ENCODE results near the gene BLTP1. TPM values are rescaled to one million over a fixed set of nuclear protein-coding genes. Genes with fewer than 3 reads are reported as not detected.

Gene BLTP1
- polyA plus RNA-seq, 2 of the 4 experiments (the other 2 are of a cell fraction): 5.8 to 30.4 TPM

- DNase-seq (ENCODE audit: low read depth in 1 of 2, low spot score in 1 of 2) (no peak), ATAC-seq (no peak), FAIRE-seq (no peak)
- ChIA-PET CTCF (no interaction called here), POLR2A (no interaction called here)
- Histone ChIP-seq H3K9me3 (no peaks in the 10 kb centered on the region), H3K4me3 (no peak overlapping the region), H3K4me1 (no peaks in the 10 kb centered on the region), H3K4me2 (no peak overlapping the region), H3K27ac (no peak overlapping the region)
- TF ChIP-seq HES2 (IDR thresholded peaks at IDR 0.05): no peak
- no peak for TF ChIP-seq POLR2A (IDR thresholded peaks at IDR 0.05; ENCODE audit: low read length)
- TF ChIP-seq KDM1A (IDR thresholded peaks at IDR 0.05; ENCODE audit: low read depth): no peak
- TF ChIP-seq EP300 (IDR thresholded peaks at IDR 0.05): no peak
- TF ChIP-seq RARB (CRISPR knock-in tag; IDR thresholded peaks at IDR 0.05): no peak
- TF ChIP-seq MYC (IDR thresholded peaks at IDR 0.05; ENCODE audit: borderline replicate concordance, low read length): no peak
- no peak for TF ChIP-seq RAD21 (conservative IDR thresholded peaks at IDR 0.05 in 1 of 2, IDR thresholded peaks at IDR 0.05 in 1 of 2)
- no peak for TF ChIP-seq REST (IDR thresholded peaks at IDR 0.05)
- TF ChIP-seq HOXB5 (CRISPR knock-in tag; IDR thresholded peaks at IDR 0.05): no peak
- no peak for TF ChIP-seq RNF2 (IDR thresholded peaks at IDR 0.05; ENCODE audit: borderline replicate concordance, low read depth)
- TF ChIP-seq ELK1 (IDR thresholded peaks at IDR 0.05; ENCODE audit: low read depth, low read length): no peak
- no peak for TF ChIP-seq ZFP36 (IDR thresholded peaks at IDR 0.05; ENCODE audit: borderline replicate concordance, partially characterized antibody)
- no peak for TF ChIP-seq RCOR1 (IDR thresholded peaks at IDR 0.05; ENCODE audit: low read depth, low read length)
- no peak for TF ChIP-seq ZNF302 (CRISPR knock-in tag; IDR thresholded peaks at IDR 0.05)
- TF ChIP-seq EHMT2 (IDR thresholded peaks at IDR 0.05; ENCODE audit: low read depth): no peak
- no peak for TF ChIP-seq CHD2 (IDR thresholded peaks at IDR 0.05; ENCODE audit: low read length, partially characterized antibody)
- TF ChIP-seq HOXB13 (CRISPR knock-in tag; IDR thresholded peaks at IDR 0.05; ENCODE audit: low read depth): no peak
- no peak for TF ChIP-seq CTCF (IDR thresholded peaks at IDR 0.05)
- no peak for TF ChIP-seq NR3C1 (IDR thresholded peaks at IDR 0.05)
These were observed 19.2 kb downstream of the BLTP1 start for GRCh38 chr4:122171323-122171722.

- no peaks in the 10 kb centered on the region for H3K9me3 ChIP-seq
- 81% methylated on average over 1 of the region's 1 CpG for WGBS (ENCODE audit: missing lambda C conversion rate)
- no peak for FAIRE-seq
- no peak for DNase-seq (ENCODE audit: low read depth in 1 of 2, low spot score in 1 of 2)
- H3K4me3 ChIP-seq: no peak overlapping the region
- no peaks in the 10 kb centered on the region for H3K4me1 ChIP-seq
- no peak overlapping the region for H3K27ac ChIP-seq
- no peak for ATAC-seq
- ChIA-PET POLR2A (no interaction called here), CTCF (no interaction called here)
- no peak overlapping the region for H3K4me2 ChIP-seq
- no peak for TF ChIP-seq ELK1 (IDR thresholded peaks at IDR 0.05; ENCODE audit: low read depth, low read length)
- no peak for TF ChIP-seq E2F6 (IDR thresholded peaks at IDR 0.05; ENCODE audit: borderline replicate concordance, low read depth)
- TF ChIP-seq ZFP36 (IDR thresholded peaks at IDR 0.05; ENCODE audit: borderline replicate concordance, partially characterized antibody): no peak
- no peak for TF ChIP-seq KDM1A (IDR thresholded peaks at IDR 0.05; ENCODE audit: low read depth)
- no peak for TF ChIP-seq CBX2 (IDR thresholded peaks at IDR 0.05; ENCODE audit: borderline replicate concordance, low read depth)
- no peak for TF ChIP-seq HOXB13 (CRISPR knock-in tag; IDR thresholded peaks at IDR 0.05; ENCODE audit: low read depth)
- TF ChIP-seq CBX8 (IDR thresholded peaks at IDR 0.05): no peak
- no peak for TF ChIP-seq SMC3 (IDR thresholded peaks at IDR 0.05)
- TF ChIP-seq MYC (IDR thresholded peaks at IDR 0.05; ENCODE audit: borderline replicate concordance, low read length): no peak
- no peak for TF ChIP-seq NR3C1 (IDR thresholded peaks at IDR 0.05)
- no peak for TF ChIP-seq POLR2AphosphoS2 (conservative IDR thresholded peaks at IDR 0.05; ENCODE audit: low read length)
- TF ChIP-seq CEBPB (IDR thresholded peaks at IDR 0.05): no peak
- TF ChIP-seq TFCP2L1 (CRISPR knock-in tag; IDR thresholded peaks at IDR 0.05): no peak
- no peak for TF ChIP-seq HOXA7 (CRISPR knock-in tag; IDR thresholded peaks at IDR 0.05)
- no peak for TF ChIP-seq CHD4 (IDR thresholded peaks at IDR 0.05; ENCODE audit: borderline replicate concordance)
These were observed 20.1 kb downstream of the BLTP1 start for GRCh38 chr4:122172266-122172665.

Data from A549 (cell line).